GM18870 (cell line): Measurements from ENCODE around the gene SLC39A2.
"Not testable (repeated sequence)": the region's sequence is repeated elsewhere in the genome, so short reads cannot be mapped to it uniquely, and the experiment has no call there.

Experiments used
- ATAC-seq: cut with Tn5 transposase; IDR thresholded peaks from one replicate; pipeline ENCODE4 v1.9.1; 2021; ENCODE audit warnings: moderate library complexity; ENCODE audit not compliant: unreplicated experiment

SLC39A2 gene

DNA sequence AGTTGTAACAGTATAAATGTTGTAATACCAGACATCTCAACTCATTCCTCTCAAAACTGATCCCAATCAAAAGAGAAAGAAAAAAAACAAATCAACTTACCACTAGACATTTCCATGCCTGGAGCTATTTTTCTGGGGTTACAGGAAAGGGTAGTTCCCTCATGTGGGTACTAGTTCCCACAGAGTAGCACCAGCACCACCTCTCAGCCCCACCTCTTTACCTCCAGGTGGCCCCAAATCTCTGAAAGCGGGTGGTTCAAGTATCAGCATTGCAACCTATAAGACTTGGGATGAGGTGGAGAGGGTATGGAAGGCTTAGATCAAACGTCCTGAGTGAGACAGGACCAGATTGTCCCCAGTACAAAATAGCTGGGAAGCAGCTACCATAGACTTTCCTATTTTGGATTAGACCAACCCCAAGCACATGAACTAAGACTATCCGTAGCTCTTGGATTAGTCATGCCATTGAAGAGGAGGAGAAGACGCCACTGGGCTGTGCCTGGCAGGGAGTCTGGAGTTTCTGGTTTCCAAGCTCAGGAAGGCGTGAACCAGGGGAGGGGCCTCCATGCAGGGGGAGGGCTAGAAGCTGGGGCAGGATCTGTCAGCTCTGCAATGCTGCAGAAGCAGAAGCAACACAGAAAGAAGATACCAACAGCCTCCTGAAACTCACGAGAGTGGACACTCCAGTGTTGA is at the start of gene SLC39A2:
Gene SLC39A2, plus strand, starts transcription at position 620 of the 693 bp plus-strand sequence. CDS start 154 bp downstream, outside the sequence.
- no peak for ATAC-seq

DNA sequence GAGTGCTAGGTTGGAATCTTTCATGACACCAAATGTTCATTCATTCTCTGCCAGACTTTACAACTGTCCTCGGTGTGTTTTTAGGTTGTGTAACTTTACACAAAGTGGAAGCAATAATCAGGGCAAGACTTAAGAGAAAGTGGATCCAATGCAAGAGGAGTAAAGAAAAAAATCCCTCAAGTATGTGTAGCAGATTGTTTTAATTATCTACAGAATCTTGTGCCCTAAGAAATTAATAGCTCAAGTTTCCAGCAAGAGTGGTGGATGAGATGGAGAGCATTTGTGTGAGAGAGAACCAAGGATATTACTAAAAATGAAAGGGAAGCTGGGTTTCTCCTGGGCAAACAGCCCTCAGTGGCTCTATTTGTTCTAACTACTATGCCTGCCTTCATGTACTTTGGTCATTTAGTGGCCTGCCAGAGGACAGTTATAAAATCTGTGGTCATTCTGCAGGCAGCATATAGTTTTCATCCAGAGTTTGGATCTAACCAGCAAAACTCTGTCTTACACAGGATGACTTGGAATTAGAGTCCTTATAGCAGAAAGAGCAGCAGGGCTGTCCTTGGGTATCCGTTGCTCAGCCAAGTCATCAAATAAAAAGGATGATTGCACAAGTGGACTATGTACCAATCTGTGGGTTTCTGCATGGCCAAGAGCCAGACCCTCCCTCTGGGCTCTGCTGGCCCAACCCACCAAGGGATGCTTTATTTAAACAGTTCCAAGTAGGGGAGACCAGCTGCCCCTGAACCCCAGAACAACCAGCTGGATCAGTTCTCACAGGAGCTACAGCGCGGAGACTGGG is 44.2 kb upstream of the SLC39A2 start, which contains the start of gene RNASE2:
Gene RNASE2, plus strand, starts transcription at position 752 of the 802 bp plus-strand sequence. CDS start 285 bp downstream, outside the sequence.
- ATAC-seq = not testable (repeated sequence)

DNA sequence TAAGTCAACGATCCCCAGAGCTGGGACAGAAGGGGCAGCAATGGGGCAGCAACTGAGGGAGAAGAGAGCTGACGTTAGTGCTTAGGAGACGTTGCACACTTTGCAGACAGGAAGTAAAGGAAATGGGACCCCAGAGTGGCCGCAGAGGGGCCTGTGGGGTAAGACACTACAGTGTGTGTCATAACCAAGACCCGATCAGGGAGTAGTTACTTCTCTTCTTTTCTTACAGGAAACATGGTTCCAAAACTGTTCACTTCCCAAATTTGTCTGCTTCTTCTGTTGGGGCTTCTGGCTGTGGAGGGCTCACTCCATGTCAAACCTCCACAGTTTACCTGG is 43.6 kb upstream of the SLC39A2 start:
- not testable (repeated sequence) for ATAC-seq

GRCh38 chr14:20956376-20956976 is 42.6 kb upstream of the SLC39A2 start:
- ATAC-seq = no peak

- ATAC-seq = not testable (repeated sequence)
Measured at GRCh38 chr14:20958946-20959345, 40.1 kb upstream of the SLC39A2 start.

- no peak for ATAC-seq
Measured at GRCh38 chr14:20969336-20969735, 29.8 kb upstream of the SLC39A2 start.

GRCh38 chr14:20970647-20970982 is 28.5 kb upstream of the SLC39A2 start:
- peak; percentile 7 for ATAC-seq

DNA sequence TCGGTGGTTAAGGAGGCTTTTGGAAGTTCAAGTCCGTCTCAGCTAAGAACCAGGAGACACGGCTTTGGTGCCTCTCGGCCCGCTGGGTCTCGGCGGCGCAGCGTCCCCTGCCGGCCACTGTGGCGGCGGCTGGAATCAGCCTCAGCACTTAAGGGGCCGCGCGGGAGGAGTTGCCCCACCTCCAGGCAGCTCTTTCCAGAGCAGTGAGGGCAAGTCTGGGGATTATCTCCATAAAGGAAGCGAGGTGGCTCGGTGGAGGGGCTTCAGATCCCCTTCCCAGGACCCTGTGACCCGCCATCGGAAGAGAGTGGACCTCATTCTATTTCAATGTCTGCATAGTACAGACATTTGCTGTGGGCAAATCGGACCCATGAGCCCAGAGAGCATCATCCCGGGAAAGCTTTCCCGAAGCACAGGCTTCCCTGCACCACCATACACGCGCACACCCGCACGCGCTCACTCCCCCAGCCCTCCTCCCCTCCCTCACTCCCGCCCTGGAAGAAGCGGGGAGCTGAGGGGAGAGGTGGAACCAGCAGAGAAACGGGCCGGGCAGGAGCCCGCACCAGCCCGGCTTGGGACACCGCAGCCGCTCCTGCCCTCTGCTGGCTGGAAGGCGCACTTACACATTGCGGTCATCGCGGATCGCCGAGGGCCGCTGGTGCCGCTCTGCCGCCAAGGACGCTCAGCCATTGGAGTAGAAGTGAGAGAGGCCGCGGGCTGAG is 27.9 kb upstream of the SLC39A2 start:
- peak; percentile 78 for ATAC-seq

- ATAC-seq = no peak
Measured at GRCh38 chr14:20971705-20972021, 27.4 kb upstream of the SLC39A2 start.

GRCh38 chr14:20973501-20973900 is 25.6 kb upstream of the SLC39A2 start:
- no peak for ATAC-seq

DNA sequence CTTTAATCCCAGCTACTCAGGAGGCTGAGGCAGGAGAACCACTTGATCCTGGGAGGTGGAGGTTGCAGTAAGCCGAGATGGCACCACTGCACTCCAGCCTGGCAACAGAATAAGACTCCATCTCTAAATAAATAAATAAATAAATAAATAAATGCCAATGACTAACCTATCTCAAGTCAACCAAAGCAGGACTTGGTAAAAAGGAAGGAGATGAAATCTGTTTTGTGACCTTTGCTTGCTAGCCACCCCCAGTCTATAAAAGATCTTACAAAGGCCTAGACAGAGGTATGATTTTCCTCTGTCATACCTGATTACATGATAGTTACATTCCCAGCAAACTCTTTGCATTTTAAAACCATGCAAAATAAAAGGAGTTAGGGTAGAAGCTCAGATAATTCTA is 22.8 kb upstream of the SLC39A2 start:
- no peak for ATAC-seq

GRCh38 chr14:20978687-20979086 is 20.4 kb upstream of the SLC39A2 start:
- no peak for ATAC-seq

GRCh38 chr14:20980906-20981305 is 18.2 kb upstream of the SLC39A2 start:
- no peak for ATAC-seq

- ATAC-seq = no peak
Measured at GRCh38 chr14:20982646-20983369, 16.3 kb upstream of the SLC39A2 start.

DNA sequence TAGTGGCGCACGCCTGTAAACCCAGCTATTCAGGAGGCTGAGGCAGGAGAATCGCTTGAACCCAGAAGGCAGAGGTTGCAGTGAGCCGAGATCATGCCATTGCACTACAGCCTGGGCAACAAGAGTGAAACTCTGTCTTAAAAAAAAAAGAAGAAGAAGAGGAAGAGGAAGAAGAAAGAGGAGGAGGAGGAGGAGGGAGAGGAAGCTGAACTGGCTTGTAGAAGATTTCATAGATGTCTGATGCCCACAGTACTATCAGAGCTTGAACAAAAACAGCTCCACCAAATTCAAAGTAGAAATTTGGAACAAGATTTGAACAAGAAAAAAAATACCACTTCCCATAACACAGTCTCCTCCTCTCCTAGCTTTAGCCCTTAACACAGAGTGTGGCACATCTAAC is 13.4 kb upstream of the SLC39A2 start:
- ATAC-seq = not testable (repeated sequence)

GRCh38 chr14:20986811-20987210 is 12.3 kb upstream of the SLC39A2 start:
- no peak for ATAC-seq

DNA sequence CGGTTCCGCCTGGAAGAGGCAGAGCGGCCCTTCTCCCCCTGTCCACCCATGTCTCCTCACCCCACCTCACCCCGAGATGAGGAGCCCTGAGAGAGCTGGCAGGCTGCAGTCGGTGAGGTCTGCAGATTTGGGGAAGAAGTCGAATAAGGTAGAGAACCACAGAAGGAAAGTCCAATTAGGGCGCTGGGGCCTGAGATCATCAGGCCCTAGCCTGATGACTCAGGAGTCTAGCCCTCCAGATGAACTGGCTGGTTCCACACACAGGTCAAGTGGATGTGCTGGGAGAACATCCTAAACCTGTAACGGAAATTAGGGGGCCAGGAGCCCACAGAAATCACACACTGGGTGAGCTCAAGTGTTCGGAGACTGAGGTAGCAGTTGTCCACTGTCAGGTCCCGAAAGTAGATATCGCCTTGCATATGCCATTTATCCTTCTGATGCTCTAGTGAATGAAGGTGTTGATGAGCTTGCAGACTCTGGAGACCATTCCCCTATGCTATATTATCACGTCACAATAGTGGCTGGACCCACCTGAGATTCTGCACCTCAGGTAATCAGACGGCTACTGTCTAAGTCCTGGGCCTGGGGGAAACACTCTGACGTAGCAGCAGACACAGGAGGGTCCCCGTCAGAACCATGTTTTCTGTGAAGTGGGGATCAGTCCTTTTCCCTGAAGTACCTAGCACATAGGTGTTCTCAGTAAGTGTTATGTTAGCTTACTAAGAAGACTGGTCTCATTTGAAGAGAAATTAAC is 10.2 kb upstream of the SLC39A2 start:
- ATAC-seq = no peak

DNA sequence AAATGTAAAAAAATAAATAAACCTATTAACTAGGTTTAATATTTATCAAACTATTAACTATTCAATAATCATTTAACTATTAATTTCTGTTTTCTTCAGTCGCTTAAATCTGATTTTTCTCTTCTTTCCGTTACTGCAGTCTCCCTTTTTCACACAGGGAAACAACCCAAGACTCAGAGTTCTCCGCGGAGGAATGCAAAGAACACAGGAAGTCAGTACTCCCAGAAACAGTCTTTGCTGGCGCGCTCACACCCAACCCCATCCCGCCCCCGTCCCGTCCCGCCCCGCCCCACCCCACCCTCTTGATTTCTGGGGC is 9.7 kb upstream of the SLC39A2 start:
- ATAC-seq = no peak

GRCh38 chr14:20989787-20990600 is 9.1 kb upstream of the SLC39A2 start, which contains the start of gene METTL17:
Gene METTL17, plus strand, starts transcription at chr14:20989980. Its CDS starts 23 bp downstream, at chr14:20990003.
- ATAC-seq = peak; percentile 97
